Measurements from ENCODE around the gene VTI1A. TPM values are rescaled to one million over a fixed set of nuclear protein-coding genes. Genes with fewer than 3 reads are reported as not detected.
A peak's percentile ranks its signal among the peaks of the same experiment; 100 is the strongest.

The VTI1A gene
- total and polyA plus RNA-seq, 2 of the 13 experiments (the other 11 are each of a cell fraction or from before 2014, with no cell fraction given) = 11.7 to 32.7 TPM

- no peak for TF ChIP-seq ZNF407 (CRISPR knock-in tag; IDR thresholded peaks at IDR 0.05; ENCODE audit: not compliant biosample characterization)
- TF ChIP-seq ZBTB44 (CRISPR knock-in tag; IDR thresholded peaks at IDR 0.05) = no peak
- no peak for TF ChIP-seq HNRNPLL (IDR thresholded peaks at IDR 0.05; ENCODE audit: low read depth, low read length, poor library complexity, severe bottlenecking)
- TF ChIP-seq ZNF20 (CRISPR knock-in tag; IDR thresholded peaks at IDR 0.05) = no peak
- no peak for TF ChIP-seq YEATS4 (CRISPR knock-in tag; IDR thresholded peaks at IDR 0.05; ENCODE audit: borderline replicate concordance)
- TF ChIP-seq KAT7 (CRISPR knock-in tag; IDR thresholded peaks at IDR 0.05; ENCODE audit: borderline replicate concordance) = no peak
- TF ChIP-seq, protein P1, sequence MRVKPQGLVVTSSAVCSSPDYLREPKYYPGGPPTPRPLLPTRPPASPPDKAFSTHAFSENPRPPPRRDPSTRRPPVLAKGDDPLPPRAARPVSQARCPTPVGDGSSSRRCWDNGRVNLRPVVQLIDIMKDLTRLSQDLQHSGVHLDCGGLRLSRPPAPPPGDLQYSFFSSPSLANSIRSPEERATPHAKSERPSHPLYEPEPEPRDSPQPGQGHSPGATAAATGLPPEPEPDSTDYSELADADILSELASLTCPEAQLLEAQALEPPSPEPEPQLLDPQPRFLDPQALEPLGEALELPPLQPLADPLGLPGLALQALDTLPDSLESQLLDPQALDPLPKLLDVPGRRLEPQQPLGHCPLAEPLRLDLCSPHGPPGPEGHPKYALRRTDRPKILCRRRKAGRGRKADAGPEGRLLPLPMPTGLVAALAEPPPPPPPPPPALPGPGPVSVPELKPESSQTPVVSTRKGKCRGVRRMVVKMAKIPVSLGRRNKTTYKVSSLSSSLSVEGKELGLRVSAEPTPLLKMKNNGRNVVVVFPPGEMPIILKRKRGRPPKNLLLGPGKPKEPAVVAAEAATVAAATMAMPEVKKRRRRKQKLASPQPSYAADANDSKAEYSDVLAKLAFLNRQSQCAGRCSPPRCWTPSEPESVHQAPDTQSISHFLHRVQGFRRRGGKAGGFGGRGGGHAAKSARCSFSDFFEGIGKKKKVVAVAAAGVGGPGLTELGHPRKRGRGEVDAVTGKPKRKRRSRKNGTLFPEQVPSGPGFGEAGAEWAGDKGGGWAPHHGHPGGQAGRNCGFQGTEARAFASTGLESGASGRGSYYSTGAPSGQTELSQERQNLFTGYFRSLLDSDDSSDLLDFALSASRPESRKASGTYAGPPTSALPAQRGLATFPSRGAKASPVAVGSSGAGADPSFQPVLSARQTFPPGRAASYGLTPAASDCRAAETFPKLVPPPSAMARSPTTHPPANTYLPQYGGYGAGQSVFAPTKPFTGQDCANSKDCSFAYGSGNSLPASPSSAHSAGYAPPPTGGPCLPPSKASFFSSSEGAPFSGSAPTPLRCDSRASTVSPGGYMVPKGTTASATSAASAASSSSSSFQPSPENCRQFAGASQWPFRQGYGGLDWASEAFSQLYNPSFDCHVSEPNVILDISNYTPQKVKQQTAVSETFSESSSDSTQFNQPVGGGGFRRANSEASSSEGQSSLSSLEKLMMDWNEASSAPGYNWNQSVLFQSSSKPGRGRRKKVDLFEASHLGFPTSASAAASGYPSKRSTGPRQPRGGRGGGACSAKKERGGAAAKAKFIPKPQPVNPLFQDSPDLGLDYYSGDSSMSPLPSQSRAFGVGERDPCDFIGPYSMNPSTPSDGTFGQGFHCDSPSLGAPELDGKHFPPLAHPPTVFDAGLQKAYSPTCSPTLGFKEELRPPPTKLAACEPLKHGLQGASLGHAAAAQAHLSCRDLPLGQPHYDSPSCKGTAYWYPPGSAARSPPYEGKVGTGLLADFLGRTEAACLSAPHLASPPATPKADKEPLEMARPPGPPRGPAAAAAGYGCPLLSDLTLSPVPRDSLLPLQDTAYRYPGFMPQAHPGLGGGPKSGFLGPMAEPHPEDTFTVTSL (CRISPR knock-in tag; IDR thresholded peaks at IDR 0.05; ENCODE audit: borderline replicate concordance) = peak; percentile 78; the same call in 1 of the 2 replicates
- no peak for TF ChIP-seq SKI (IDR thresholded peaks at IDR 0.05; ENCODE audit: partially characterized antibody)
- no peak for TF ChIP-seq SP4 (CRISPR knock-in tag; IDR thresholded peaks at IDR 0.05)
- TF ChIP-seq ZNF605 (CRISPR knock-in tag; IDR thresholded peaks at IDR 0.05) = no peak
These were observed 117.3 kb downstream of the VTI1A start (continued) for GRCh38 chr10:112564337-112564736.

Data from HepG2 (cell line).